Panc1 (cell line): ENCODE results near the gene CABLES2. TPM values are rescaled to one million over a fixed set of nuclear protein-coding genes. Genes with fewer than 3 reads are reported as not detected.

Source experiments
- ATAC-seq: fragments of 200-7000 bp; cut with Tn5 transposase; 2 replicates; pipeline ENCODE4 v1.9.1; 2020; ENCODE audit warnings: mild to moderate bottlenecking, moderate library complexity
- BruUV-seq: library from RNA; stranded (reverse); fragments of 400-500 nt; replicated peaks from 2 replicates; lab custom pipeline; 2021; lab: Mats Ljungman, UMichigan
- CTCF ChIA-PET: fragments of 300-600 bp; sonication (Branson Sonifier 250); formaldehyde crosslinking; loops from one replicate; lab custom pipeline; 2022; ENCODE audit warnings: antibody characterized with exemption; lab: Charles Lee
- POLR2A ChIA-PET: fragments of 300-600 bp; sonication (Branson Sonifier 250); formaldehyde crosslinking; loops from one replicate; lab custom pipeline; 2022; ENCODE audit warnings: antibody characterized with exemption; lab: Charles Lee
- DNase-seq: peaks from one replicate; pipeline ENCODE4 v3.0.0-alpha.2; 2010; ENCODE audit warnings: low read depth, low spot score
- H3K27ac ChIP-seq: 2 replicates; pipeline ENCODE4 v1.5.1; 2011; ENCODE audit warnings: mild to moderate bottlenecking, low read length, inconsistent platforms
- H3K27me3 ChIP-seq: fragments of 200-500 bp; sonication (Bioruptor generic); 2 replicates; pipeline ENCODE4 v1.6.0; 2014; ENCODE audit warnings: low read length, inconsistent platforms; ENCODE audit not compliant: control insufficient read depth, insufficient read depth
- H3K36me3 ChIP-seq: fragments of 200-500 bp; sonication (Bioruptor generic); 2 replicates; pipeline ENCODE4 v1.5.1; 2014; ENCODE audit warnings: inconsistent platforms, mild to moderate bottlenecking, low read length, moderate library complexity; ENCODE audit not compliant: control insufficient read depth, insufficient read depth
- H3K4me1 ChIP-seq: 2 replicates; pipeline ENCODE4 v1.5.1; 2011; ENCODE audit warnings: inconsistent platforms, mild to moderate bottlenecking, low read length, moderate library complexity; ENCODE audit not compliant: control insufficient read depth, insufficient read depth
- H3K4me3 ChIP-seq, 2 experiments: 2 replicates each; pipeline ENCODE4 v1.5.1; 2011 to 2012; ENCODE audit warnings: low read depth in 2 of 2, low read length in 2 of 2, mild to moderate bottlenecking in 2 of 2, inconsistent platforms in 1 of 2, moderate library complexity in 1 of 2
- H3K9me3 ChIP-seq: fragments of 200-500 bp; sonication (Bioruptor generic); 2 replicates; pipeline ENCODE4 v1.5.1; 2014; ENCODE audit warnings: low read depth, mild to moderate bottlenecking, inconsistent platforms, low read length, moderate library complexity; ENCODE audit not compliant: control insufficient read depth, insufficient read depth
- POLR2AphosphoS5 ChIP-seq: IDR thresholded peaks from 2 replicates; pipeline ENCODE4 v1.6.1; 2012; ENCODE audit warnings: mild to moderate bottlenecking, low read depth, low read length, moderate library complexity
- REST ChIP-seq, 2 experiments: IDR thresholded peaks; 2 replicates each; pipeline ENCODE4 v1.6.1; 2011 to 2012; ENCODE audit warnings: low read depth in 2 of 2, control low read depth in 1 of 2, low read length in 1 of 2, mild to moderate bottlenecking in 1 of 2, moderate library complexity in 1 of 2; ENCODE audit not compliant: insufficient read depth in 1 of 2
- SIN3A ChIP-seq: IDR thresholded peaks from 2 replicates; pipeline ENCODE4 v1.6.1; 2012; ENCODE audit warnings: low read depth, mild to moderate bottlenecking, low read length, moderate library complexity, borderline replicate concordance; ENCODE audit not compliant: insufficient read depth
- TCF7L2 ChIP-seq: IDR thresholded peaks from 2 replicates; pipeline ENCODE4 v1.6.1; 2011; ENCODE audit warnings: mild to moderate bottlenecking, low read depth, low read length, inconsistent platforms
- in situ Hi-C: cut with HindIII; loops from 2 replicates; pipeline ENCODE4 v1.10.0; 2016; ENCODE audit warnings: low sequenced_read_pairs, low pct_unique_long_range_greater_than_20kb
- intact Hi-C: fragments of 100-400 bp; cut with micrococcal nuclease; formaldehyde crosslinking; loops from one replicate; pipeline ENCODE4 v1.10.0; 2022; ENCODE audit not compliant: unreplicated experiment
- total RNA-seq: library from RNA; stranded (reverse); gene quantifications from one replicate; pipeline ENCODE4 v1.2.1, GENCODE V29; 2021; ENCODE audit not compliant: unreplicated experiment
- TF ChIP-seq, protein P1 (sequence below): fragments of 450-650 bp; IDR thresholded peaks from 2 replicates; pipeline ENCODE4 v1.5.1; 2017; ENCODE audit warnings: mild to moderate bottlenecking

CABLES2 gene
- total RNA-seq, 1 experiment from 2014 or later, result 9.8 TPM

- in situ Hi-C loops (no loop called here), intact Hi-C loops (no loop called here)
- Histone ChIP-seq H3K27me3 (no peaks in the 10 kb centered on the region), H3K27ac (no peak overlapping the region), H3K4me1 (peaks cover 3% of the 10 kb centered on the region; the same call in 1 of the 2 replicates), H3K36me3 (no peaks in the 10 kb centered on the region), H3K9me3 (no peaks in the 10 kb centered on the region), H3K4me3 (no peak overlapping the region)
- TF ChIP-seq POLR2AphosphoS5 (no peak), SIN3A (no peak), REST (IDR thresholded peaks at IDR 0.05; ENCODE audit: insufficient read depth in 1 of 2, low read depth in 2 of 2, low read length in 1 of 2) (no peak), TCF7L2 (no peak)
- TF ChIP-seq, protein P1, sequence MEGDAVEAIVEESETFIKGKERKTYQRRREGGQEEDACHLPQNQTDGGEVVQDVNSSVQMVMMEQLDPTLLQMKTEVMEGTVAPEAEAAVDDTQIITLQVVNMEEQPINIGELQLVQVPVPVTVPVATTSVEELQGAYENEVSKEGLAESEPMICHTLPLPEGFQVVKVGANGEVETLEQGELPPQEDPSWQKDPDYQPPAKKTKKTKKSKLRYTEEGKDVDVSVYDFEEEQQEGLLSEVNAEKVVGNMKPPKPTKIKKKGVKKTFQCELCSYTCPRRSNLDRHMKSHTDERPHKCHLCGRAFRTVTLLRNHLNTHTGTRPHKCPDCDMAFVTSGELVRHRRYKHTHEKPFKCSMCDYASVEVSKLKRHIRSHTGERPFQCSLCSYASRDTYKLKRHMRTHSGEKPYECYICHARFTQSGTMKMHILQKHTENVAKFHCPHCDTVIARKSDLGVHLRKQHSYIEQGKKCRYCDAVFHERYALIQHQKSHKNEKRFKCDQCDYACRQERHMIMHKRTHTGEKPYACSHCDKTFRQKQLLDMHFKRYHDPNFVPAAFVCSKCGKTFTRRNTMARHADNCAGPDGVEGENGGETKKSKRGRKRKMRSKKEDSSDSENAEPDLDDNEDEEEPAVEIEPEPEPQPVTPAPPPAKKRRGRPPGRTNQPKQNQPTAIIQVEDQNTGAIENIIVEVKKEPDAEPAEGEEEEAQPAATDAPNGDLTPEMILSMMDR, result no peak
- DNase-seq, result no peak
- ChIA-PET CTCF (no interaction called here), POLR2A (no interaction called here)
- BruUV-seq, result no TSS peak
- no peak for ATAC-seq
Measured at GRCh38 chr20:62400541-62400940, 6.5 kb downstream of the CABLES2 start.

GRCh38 chr20:62400021-62400420 is 7.1 kb downstream of the CABLES2 start:
- intact Hi-C loops (no loop called here), in situ Hi-C loops (no loop called here)
- no peaks in the 10 kb centered on the region for H3K27me3 ChIP-seq
- POLR2A ChIA-PET, result interaction anchor here (0.6 kb wide), 1 partner anchor 100 kb away, joined by 9 read pairs; no protein-coding TSS in a partner anchor
- no peaks in the 10 kb centered on the region for H3K4me1 ChIP-seq
- no peak for DNase-seq
- no peaks in the 10 kb centered on the region for H3K9me3 ChIP-seq
- CTCF ChIA-PET, result interaction anchor here (0.7 kb wide), 1 partner anchor 380 kb away, joined by 7 read pairs; no protein-coding TSS in a partner anchor
- H3K27ac ChIP-seq, result no peak overlapping the region
- H3K36me3 ChIP-seq, result no peaks in the 10 kb centered on the region
- BruUV-seq, result no TSS peak
- no peak for ATAC-seq
- no peak overlapping the region for H3K4me3 ChIP-seq
- TF ChIP-seq REST (IDR thresholded peaks at IDR 0.05; ENCODE audit: insufficient read depth in 1 of 2, low read depth in 2 of 2, low read length in 1 of 2), result no peak
- TF ChIP-seq, protein P1, result no peak
- no peak for TF ChIP-seq POLR2AphosphoS5
- no peak for TF ChIP-seq TCF7L2
- no peak for TF ChIP-seq SIN3A
